ENCODE measurements around the gene ATP8A2. TPM values are rescaled to one million over a fixed set of nuclear protein-coding genes. Genes with fewer than 3 reads are reported as not detected.

ATP8A2 gene
- total RNA-seq, 5 donors from 2014 or later (not counting 1 experiment from before 2014, with no cell fraction given): 0.39 to 0.85 (median 0.73) TPM

- ATAC-seq (replicated peaks in 1 of 4) (no peak), DNase-seq (no peak)
- H3K9me3 Mint-ChIP-seq: no peaks in the 10 kb centered on the region
- no peak overlapping the region for H3K4me3 Mint-ChIP-seq
- no peaks in the 10 kb centered on the region for H3K27me3 ChIP-seq (replicated peaks in 1 of 2; ENCODE audit: control insufficient read depth in 2 of 2, extremely low read depth in 1 of 2, insufficient read depth in 2 of 2, low read length in 1 of 2)
- CTCF ChIA-PET: no interaction called here
- no peaks in the 10 kb centered on the region for H3K36me3 ChIP-seq (ENCODE audit: control insufficient read depth in 2 of 2, extremely low read depth in 1 of 2, insufficient read depth in 1 of 2, low read length in 1 of 2)
- peaks cover 0 to under 1% of the 10 kb centered on the region in 2 experiments for H3K4me1 ChIP-seq (ENCODE audit: control insufficient read depth in 1 of 2, extremely low read depth in 1 of 2, insufficient read depth in 2 of 2, low read length in 2 of 2)
- no peaks in the 10 kb centered on the region for H3K36me3 Mint-ChIP-seq
- POLR2A ChIA-PET: no interaction called here
- H3K27ac Mint-ChIP-seq: no peak overlapping the region
- no peak overlapping the region for H3K4me3 ChIP-seq (ENCODE audit: control insufficient read depth in 1 of 2, extremely low read depth in 1 of 2, low read length in 1 of 2)
- peaks cover 0 to 3% of the 10 kb centered on the region in 2 donors for H3K27me3 Mint-ChIP-seq
- no peaks in the 10 kb centered on the region for H3K9me3 ChIP-seq
- H3K4me1 Mint-ChIP-seq: no peaks in the 10 kb centered on the region
- 55% methylated on average over 3 of the region's 4 CpGs for WGBS (ENCODE audit: insufficient coverage)
- no peak overlapping the region for H3K27ac ChIP-seq (ENCODE audit: low read length)
These were observed 490.4 kb downstream of the ATP8A2 start for GRCh38 chr13:25862156-25862555.

GRCh38 chr13:25864116-25864515, 492.3 kb downstream of the ATP8A2 start:
- no peaks in the 10 kb centered on the region for H3K9me3 ChIP-seq
- Mint-ChIP-seq H3K4me1 (peaks cover 6 to 9% (median 7%) of the 10 kb centered on the region in 3 donors), H3K36me3 (no peaks in the 10 kb centered on the region), H3K27ac (no peak overlapping the region), H3K27me3 (no peaks in the 10 kb centered on the region), H3K4me3 (no peak overlapping the region), H3K9me3 (no peaks in the 10 kb centered on the region)
- DNase-seq: no peak
- ATAC-seq (replicated peaks in 1 of 4): no peak
- POLR2A ChIA-PET: no interaction called here
- CTCF ChIA-PET: no interaction called here
- no peak overlapping the region for H3K27ac ChIP-seq (ENCODE audit: low read length)
- H3K4me1 ChIP-seq (ENCODE audit: control insufficient read depth in 1 of 2, extremely low read depth in 1 of 2, insufficient read depth in 2 of 2, low read length in 2 of 2): peaks cover 5 to 11% of the 10 kb centered on the region in 2 experiments
- peaks cover 0 to 6% of the 10 kb centered on the region in 2 experiments for H3K27me3 ChIP-seq (replicated peaks in 1 of 2; ENCODE audit: control insufficient read depth in 2 of 2, extremely low read depth in 1 of 2, insufficient read depth in 2 of 2, low read length in 1 of 2)
- H3K36me3 ChIP-seq (ENCODE audit: control insufficient read depth in 2 of 2, extremely low read depth in 1 of 2, insufficient read depth in 1 of 2, low read length in 1 of 2): no peaks in the 10 kb centered on the region
- H3K4me3 ChIP-seq (ENCODE audit: control insufficient read depth in 1 of 2, extremely low read depth in 1 of 2, low read length in 1 of 2): no peak overlapping the region
- 92% methylated on average over 4 of the region's 6 CpGs for WGBS (ENCODE audit: insufficient coverage)

GRCh38 chr13:25864936-25865335, 493.2 kb downstream of the ATP8A2 start:
- WGBS (ENCODE audit: insufficient coverage): 88% methylated on average over 1 of the region's 1 CpG

GRCh38 chr13:25865391-25865790, 493.6 kb downstream of the ATP8A2 start:
- no peaks in the 10 kb centered on the region for H3K9me3 Mint-ChIP-seq

More at GRCh38 chr13:25864936-25865335, 493.2 kb downstream of the ATP8A2 start:
- no peak overlapping the region for H3K27ac Mint-ChIP-seq
- Histone ChIP-seq H3K27me3 (replicated peaks in 1 of 2; ENCODE audit: control insufficient read depth in 2 of 2, extremely low read depth in 1 of 2, insufficient read depth in 2 of 2, low read length in 1 of 2) (peaks cover 0 to 6% of the 10 kb centered on the region in 2 experiments), H3K4me1 (ENCODE audit: control insufficient read depth in 1 of 2, extremely low read depth in 1 of 2, insufficient read depth in 2 of 2, low read length in 2 of 2) (peaks cover 5 to 11% of the 10 kb centered on the region in 2 experiments), H3K4me3 (ENCODE audit: control insufficient read depth in 1 of 2, extremely low read depth in 1 of 2, low read length in 1 of 2) (no peak overlapping the region), H3K9me3 (no peaks in the 10 kb centered on the region), H3K27ac (ENCODE audit: low read length) (no peak overlapping the region), H3K36me3 (ENCODE audit: control insufficient read depth in 2 of 2, extremely low read depth in 1 of 2, insufficient read depth in 1 of 2, low read length in 1 of 2) (no peaks in the 10 kb centered on the region)
- H3K9me3 Mint-ChIP-seq: no peaks in the 10 kb centered on the region
- ChIA-PET POLR2A (interaction anchor here in 1 of 2 donors (0.6 kb wide), 1 partner anchor 27 kb away, joined by 6 read pairs; no protein-coding TSS in a partner anchor), CTCF (no interaction called here)
- no peak for DNase-seq
- H3K4me3 Mint-ChIP-seq: no peak overlapping the region
- H3K4me1 Mint-ChIP-seq: peaks cover 6 to 9% (median 7%) of the 10 kb centered on the region in 3 donors
- H3K36me3 Mint-ChIP-seq: no peaks in the 10 kb centered on the region
- H3K27me3 Mint-ChIP-seq: no peaks in the 10 kb centered on the region
- no peak for ATAC-seq (replicated peaks in 1 of 4)

GRCh38 chr13:25867038-25867437, 495.3 kb downstream of the ATP8A2 start:
- no peaks in the 10 kb centered on the region for H3K36me3 ChIP-seq (ENCODE audit: control insufficient read depth in 2 of 2, extremely low read depth in 1 of 2, insufficient read depth in 1 of 2, low read length in 1 of 2)
- Mint-ChIP-seq H3K36me3 (no peaks in the 10 kb centered on the region), H3K4me3 (no peak overlapping the region), H3K4me1 (peaks cover 20 to 25% (median 25%) of the 10 kb centered on the region in 3 donors), H3K9me3 (no peaks in the 10 kb centered on the region), H3K27ac (no peak overlapping the region), H3K27me3 (no peaks in the 10 kb centered on the region)
- H3K27me3 ChIP-seq (replicated peaks in 1 of 2; ENCODE audit: control insufficient read depth in 2 of 2, extremely low read depth in 1 of 2, insufficient read depth in 2 of 2, low read length in 1 of 2): peaks cover 0 to 6% of the 10 kb centered on the region in 2 experiments
- no peaks in the 10 kb centered on the region for H3K9me3 ChIP-seq
- POLR2A ChIA-PET: interaction anchor here in 1 of 2 donors (0.6 kb wide), 1 partner anchor 144 kb away, joined by 5 read pairs; no protein-coding TSS in a partner anchor
- DNase-seq: no peak
- no peak overlapping the region for H3K27ac ChIP-seq (ENCODE audit: low read length)
- peaks cover 8 to 16% of the 10 kb centered on the region in 2 experiments for H3K4me1 ChIP-seq (ENCODE audit: control insufficient read depth in 1 of 2, extremely low read depth in 1 of 2, insufficient read depth in 2 of 2, low read length in 2 of 2)
- no peak for ATAC-seq (replicated peaks in 1 of 4)
- H3K4me3 ChIP-seq (ENCODE audit: control insufficient read depth in 1 of 2, extremely low read depth in 1 of 2, low read length in 1 of 2): no peak overlapping the region
- CTCF ChIA-PET: no interaction called here

More at GRCh38 chr13:25865391-25865790, 493.6 kb downstream of the ATP8A2 start:
- DNase-seq (no peak), ATAC-seq (replicated peaks in 1 of 4) (no peak)
- Mint-ChIP-seq H3K36me3 (no peaks in the 10 kb centered on the region), H3K4me1 (peaks cover 6 to 11% (median 9%) of the 10 kb centered on the region in 3 donors), H3K27ac (no peak overlapping the region), H3K27me3 (no peaks in the 10 kb centered on the region), H3K4me3 (no peak overlapping the region)
- ChIA-PET CTCF (no interaction called here), POLR2A (no interaction called here)
- Histone ChIP-seq H3K4me1 (ENCODE audit: control insufficient read depth in 1 of 2, extremely low read depth in 1 of 2, insufficient read depth in 2 of 2, low read length in 2 of 2) (peaks cover 5 to 11% of the 10 kb centered on the region in 2 experiments), H3K27ac (ENCODE audit: low read length) (no peak overlapping the region), H3K27me3 (replicated peaks in 1 of 2; ENCODE audit: control insufficient read depth in 2 of 2, extremely low read depth in 1 of 2, insufficient read depth in 2 of 2, low read length in 1 of 2) (peaks cover 0 to 6% of the 10 kb centered on the region in 2 experiments), H3K4me3 (ENCODE audit: control insufficient read depth in 1 of 2, extremely low read depth in 1 of 2, low read length in 1 of 2) (no peak overlapping the region), H3K36me3 (ENCODE audit: control insufficient read depth in 2 of 2, extremely low read depth in 1 of 2, insufficient read depth in 1 of 2, low read length in 1 of 2) (no peaks in the 10 kb centered on the region), H3K9me3 (no peaks in the 10 kb centered on the region)
- WGBS (ENCODE audit: insufficient coverage): no CpG with 5 or more reads among the region's 2 CpGs

GRCh38 chr13:25868490-25868889, 496.7 kb downstream of the ATP8A2 start:
- H3K4me1 ChIP-seq (ENCODE audit: control insufficient read depth in 1 of 2, extremely low read depth in 1 of 2, insufficient read depth in 2 of 2, low read length in 2 of 2): peaks cover 13 to 24% of the 10 kb centered on the region in 2 experiments
- DNase-seq (no peak), ATAC-seq (replicated peaks in 1 of 4) (peak in 3 of 4 experiments; percentile 42 to 56 (median 56))
- CTCF ChIA-PET: interaction anchor here in 1 of 2 donors (1.0 kb wide), 1 partner anchor 62 kb away, joined by 6 read pairs; no protein-coding TSS in a partner anchor
- H3K27me3 ChIP-seq (replicated peaks in 1 of 2; ENCODE audit: control insufficient read depth in 2 of 2, extremely low read depth in 1 of 2, insufficient read depth in 2 of 2, low read length in 1 of 2): peaks cover 0 to 6% of the 10 kb centered on the region in 2 experiments
- H3K36me3 Mint-ChIP-seq: no peaks in the 10 kb centered on the region
- H3K4me3 ChIP-seq (ENCODE audit: control insufficient read depth in 1 of 2, extremely low read depth in 1 of 2, low read length in 1 of 2): no peak overlapping the region
- H3K4me1 Mint-ChIP-seq: peaks cover 32 to 39% (median 38%) of the 10 kb centered on the region in 3 donors
- H3K4me3 Mint-ChIP-seq: peak overlapping the region; percentile 14 to 34 (median 21)
- H3K9me3 ChIP-seq: no peaks in the 10 kb centered on the region
- WGBS (ENCODE audit: insufficient coverage): 77% methylated on average over 3 of the region's 5 CpGs
- no peaks in the 10 kb centered on the region for H3K27me3 Mint-ChIP-seq
- H3K9me3 Mint-ChIP-seq: no peaks in the 10 kb centered on the region
- peak overlapping the region in 1 of 2 donors; percentile 24 for H3K27ac Mint-ChIP-seq
- no peak overlapping the region for H3K27ac ChIP-seq (ENCODE audit: low read length)
- no peaks in the 10 kb centered on the region for H3K36me3 ChIP-seq (ENCODE audit: control insufficient read depth in 2 of 2, extremely low read depth in 1 of 2, insufficient read depth in 1 of 2, low read length in 1 of 2)
- POLR2A ChIA-PET: no interaction called here
